RWPE1 (cell line): ENCODE data around the gene MAP3K7.

Source experiments
- CTCF ChIA-PET: fragments of 350-600 bp; sonication (Branson Sonifier 250); formaldehyde crosslinking; extraction: SDS; loops from one replicate; lab custom pipeline; 2021; lab: Yijun Ruan, JAX
- POLR2A ChIA-PET: fragments of 400-600 bp; formaldehyde crosslinking; extraction: SDS; loops from one replicate; lab custom pipeline; 2020; ENCODE audit warnings: antibody characterized with exemption; ENCODE audit not compliant: low non-redundant PET; lab: Yijun Ruan, JAX
- DNase-seq: peaks from one replicate; pipeline ENCODE4 v3.0.0; 2012; ENCODE audit warnings: low spot score
- H3K27ac ChIP-seq: fragments of 450-650 bp; 2 replicates; pipeline ENCODE4 v1.5.1; 2017
- CTCF ChIP-seq: fragments of 450-650 bp; conservative IDR thresholded peaks from 2 replicates; pipeline ENCODE4 v1.5.1; 2017; ENCODE audit warnings: low read depth, mild to moderate bottlenecking

MAP3K7 gene

GRCh38 chr6:90586836-90587638, at the start of gene MAP3K7:
MAP3K7 (minus strand) TSS chr6:90587072; CDS start chr6:90586883, 189 bp downstream.
- peak within 1 kb of the TSS; percentile 93 for H3K27ac ChIP-seq
- CTCF ChIA-PET: no interaction called here
- no peak for TF ChIP-seq CTCF

GRCh38 chr6:90631046-90631445, 44.2 kb upstream of the MAP3K7 start:
- ChIA-PET CTCF (interaction anchor here (0.5 kb wide), 1 partner anchor 52 kb away, joined by 3 read pairs; no protein-coding TSS in a partner anchor), POLR2A (no interaction called here)
- TF ChIP-seq CTCF: 0 out of 2 replicates have a peak, but pooled peaks have one; percentile 15
- H3K27ac ChIP-seq: no peak overlapping the region
- no peak for DNase-seq

More at GRCh38 chr6:90586836-90587638, at the start of gene MAP3K7:
- POLR2A ChIA-PET: interaction anchor here (0.6 kb wide), 1 partner anchor 703 kb away, joined by 3 read pairs; no protein-coding TSS in a partner anchor
- DNase-seq: peak; percentile 91

GRCh38 chr6:90621581-90621980, 34.7 kb upstream of the MAP3K7 start:
- DNase-seq: no peak
- POLR2A ChIA-PET: no interaction called here
- CTCF ChIA-PET: no interaction called here
- TF ChIP-seq CTCF: no peak
- H3K27ac ChIP-seq: no peak overlapping the region

GRCh38 chr6:90619221-90619620, 32.3 kb upstream of the MAP3K7 start:
- POLR2A ChIA-PET: no interaction called here

GRCh38 chr6:90612313-90612680, 25.4 kb upstream of the MAP3K7 start:
- ChIA-PET CTCF (interaction anchor here (1.2 kb wide), 1 partner anchor 26 kb away, joined by 6 read pairs; no protein-coding TSS in a partner anchor), POLR2A (no interaction called here)
- TF ChIP-seq CTCF: no peak
- no peak for DNase-seq
- H3K27ac ChIP-seq: no peak overlapping the region

More at GRCh38 chr6:90619221-90619620, 32.3 kb upstream of the MAP3K7 start:
- CTCF ChIA-PET: interaction anchor here (0.6 kb wide), 1 partner anchor 16 kb away, joined by 3 read pairs; no protein-coding TSS in a partner anchor
- no peak for DNase-seq
- no peak overlapping the region for H3K27ac ChIP-seq
- TF ChIP-seq CTCF: no peak

GRCh38 chr6:90611543-90612312, 24.9 kb upstream of the MAP3K7 start:
- CTCF ChIA-PET: interaction anchor here (1.2 kb wide), 1 partner anchor 26 kb away, joined by 6 read pairs; no protein-coding TSS in a partner anchor
- DNase-seq: no peak
- POLR2A ChIA-PET: no interaction called here
- no peak for TF ChIP-seq CTCF
- no peak overlapping the region for H3K27ac ChIP-seq
